ENCODE results near the gene LUZP2.

LUZP2 gene

GRCh38 chr11:24925091-24925490, 428.2 kb downstream of the LUZP2 start:
- no peak for TF ChIP-seq CTCF (IDR thresholded peaks at IDR 0.05; ENCODE audit: borderline replicate concordance, insufficient read depth, low read depth, low read length)
- no peak overlapping the region for H3K4me3 ChIP-seq (ENCODE audit: low read depth, low read length)

GRCh38 chr11:24932110-24933000, 435.5 kb downstream of the LUZP2 start:
- no peak overlapping the region for H3K4me3 ChIP-seq (ENCODE audit: low read depth, low read length)
- no peak for TF ChIP-seq CTCF (IDR thresholded peaks at IDR 0.05; ENCODE audit: borderline replicate concordance, insufficient read depth, low read depth, low read length)

GRCh38 chr11:24934733-24935439, 438.0 kb downstream of the LUZP2 start:
- no peak overlapping the region for H3K4me3 ChIP-seq (ENCODE audit: low read depth, low read length)
- no peak for TF ChIP-seq CTCF (IDR thresholded peaks at IDR 0.05; ENCODE audit: borderline replicate concordance, insufficient read depth, low read depth, low read length)

- TF ChIP-seq CTCF (IDR thresholded peaks at IDR 0.05; ENCODE audit: borderline replicate concordance, insufficient read depth, low read depth, low read length) = no peak
- H3K4me3 ChIP-seq (ENCODE audit: low read depth, low read length) = no peak overlapping the region
Measured at GRCh38 chr11:24944891-24945290, 448.0 kb downstream of the LUZP2 start.

GRCh38 chr11:24949406-24949805, 452.6 kb downstream of the LUZP2 start:
- no peak for TF ChIP-seq CTCF (IDR thresholded peaks at IDR 0.05; ENCODE audit: borderline replicate concordance, insufficient read depth, low read depth, low read length)
- H3K4me3 ChIP-seq (ENCODE audit: low read depth, low read length) = no peak overlapping the region

GRCh38 chr11:24963852-24964251, 467.0 kb downstream of the LUZP2 start:
- no peak overlapping the region for H3K4me3 ChIP-seq (ENCODE audit: low read depth, low read length)
- no peak for TF ChIP-seq CTCF (IDR thresholded peaks at IDR 0.05; ENCODE audit: borderline replicate concordance, insufficient read depth, low read depth, low read length)

Data from GM12875 (cell line).